ENCODE data around the gene MAP1LC3A.

DNA sequence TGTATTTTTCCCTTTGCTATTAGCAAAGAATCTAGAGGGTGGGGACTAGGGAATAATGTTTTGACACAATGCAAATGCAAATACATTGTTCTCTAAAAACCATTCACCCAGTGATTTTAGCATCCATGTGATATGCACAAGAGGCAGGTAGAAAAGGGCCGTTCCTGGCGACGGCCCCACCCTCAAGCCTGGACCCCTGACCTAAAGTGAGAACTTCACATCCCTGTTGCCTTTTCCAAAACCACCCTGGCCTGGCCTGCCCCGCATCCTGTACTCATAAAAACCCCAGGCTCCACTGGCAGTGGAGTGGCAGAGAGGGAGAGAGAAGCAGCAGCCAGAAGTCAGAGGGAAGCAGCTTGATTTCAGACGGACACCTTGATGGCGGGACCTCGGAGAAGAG is 48.5 kb downstream of the MAP1LC3A start:
- TF ChIP-seq POLR2A (IDR thresholded peaks at IDR 0.05; ENCODE audit: low read depth, low read length): no peak
- TF ChIP-seq TAF1 (IDR thresholded peaks at IDR 0.05; ENCODE audit: low read depth, low read length): no peak
- TF ChIP-seq POLR2AphosphoS5 (IDR thresholded peaks at IDR 0.05; ENCODE audit: low read depth, low read length): no peak
- TF ChIP-seq SPI1 (IDR thresholded peaks at IDR 0.05; ENCODE audit: low read depth, low read length): no peak
- TF ChIP-seq POU2F2 (IDR thresholded peaks at IDR 0.05; ENCODE audit: low read depth, low read length): no peak
- TF ChIP-seq PAX5 (IDR thresholded peaks at IDR 0.05; ENCODE audit: insufficient read depth, low read length, severe bottlenecking): no peak
